Neural cell (in vitro differentiated cells): Measurements from ENCODE around the gene ZNF672. TPM values are rescaled to one million over a fixed set of nuclear protein-coding genes. Genes with fewer than 3 reads are reported as not detected.

Experiments used
- H2AFZ ChIP-seq: fragments of 200-600, 300-800 bp; sonication (generic), shearing (Covaris generic); 2 replicates; pipeline ENCODE4 v1.6.0; 2014; ENCODE audit warnings: low read depth, mild to moderate bottlenecking, antibody characterized with exemption, low read length, moderate library complexity
- H3F3A ChIP-seq: fragments of 200-600 bp; shearing (Covaris generic); 2 replicates; pipeline ENCODE4 v1.6.1; 2016; ENCODE audit warnings: mild to moderate bottlenecking, moderate library complexity, mixed read lengths, antibody characterized with exemption, low read length; ENCODE audit not compliant: insufficient read depth, poor library complexity, severe bottlenecking
- H3K27ac ChIP-seq: fragments of 200-600, 300-800 bp; sonication (generic), shearing (Covaris generic); 2 replicates; pipeline ENCODE4 v1.5.1; 2014; ENCODE audit warnings: mild to moderate bottlenecking, low read length, moderate library complexity
- H3K27me3 ChIP-seq: fragments of 300-800, 200-600 bp; sonication (generic), shearing (Covaris generic); 2 replicates; pipeline ENCODE4 v1.6.0; 2014; ENCODE audit warnings: mild to moderate bottlenecking, low read depth, low read length, moderate library complexity; ENCODE audit not compliant: insufficient read depth
- H3K36me3 ChIP-seq: fragments of 300-800, 200-600 bp; sonication (generic), shearing (Covaris generic); 2 replicates; pipeline ENCODE4 v1.5.1; 2014; ENCODE audit warnings: mild to moderate bottlenecking, antibody characterized with exemption, low read length, moderate library complexity; ENCODE audit not compliant: insufficient read depth
- H3K4me2 ChIP-seq: fragments of 300-800, 200-600 bp; sonication (generic), shearing (Covaris generic); 2 replicates; pipeline ENCODE4 v1.6.0; 2014; ENCODE audit warnings: mild to moderate bottlenecking, low read length
- H3K4me3 ChIP-seq: fragments of 300-800, 200-600 bp; sonication (generic), shearing (Covaris generic); 2 replicates; pipeline ENCODE4 v1.5.1; 2014; ENCODE audit warnings: mild to moderate bottlenecking, low read length, moderate library complexity
- H3K79me2 ChIP-seq: fragments of 200-600 bp; shearing (Covaris generic); replicated peaks from 2 replicates; pipeline ENCODE4 v1.6.0; 2014; ENCODE audit warnings: mild to moderate bottlenecking, low read length, moderate library complexity; ENCODE audit not compliant: insufficient read depth
- H3K9ac ChIP-seq: fragments of 300-800, 200-600 bp; sonication (generic), shearing (Covaris generic); 2 replicates; pipeline ENCODE4 v1.6.1; 2016; ENCODE audit warnings: mild to moderate bottlenecking, low read length, mixed read lengths
- H3K9me2 ChIP-seq: fragments of 200-600 bp; shearing (Covaris generic); 2 replicates; pipeline ENCODE4 v1.6.1; 2016; ENCODE audit warnings: mild to moderate bottlenecking, low read length, mixed read lengths; ENCODE audit not compliant: insufficient read depth
- H3K9me3 ChIP-seq: fragments of 200-600, 300-800 bp; sonication (generic), shearing (Covaris generic); 2 replicates; pipeline ENCODE4 v1.6.1; 2016; ENCODE audit warnings: mild to moderate bottlenecking, mixed run types, low read length, moderate library complexity, mixed read lengths
- H4K20me1 ChIP-seq: fragments of 200-600 bp; shearing (Covaris generic); 2 replicates; pipeline ENCODE4 v1.6.1; 2016; ENCODE audit warnings: mild to moderate bottlenecking, mixed run types; ENCODE audit not compliant: insufficient read depth
- EP300 ChIP-seq: fragments of 450-650 bp; conservative IDR thresholded peaks from 2 replicates; pipeline ENCODE4 v1.6.1; 2014; ENCODE audit warnings: antibody characterized with exemption, mild to moderate bottlenecking, moderate library complexity; ENCODE audit not compliant: poor library complexity, severe bottlenecking
- EZH2 ChIP-seq: fragments of 200-600, 300-800 bp; shearing (Covaris generic), sonication (generic); IDR thresholded peaks from 2 replicates; pipeline ENCODE4 v1.6.1; 2014; ENCODE audit warnings: antibody characterized with exemption, low read length, borderline replicate concordance, mild to moderate bottlenecking; ENCODE audit not compliant: insufficient read depth, poor library complexity, severe bottlenecking
- MXI1 ChIP-seq: fragments of 450-650 bp; conservative IDR thresholded peaks from 2 replicates; pipeline ENCODE4 v1.6.1; 2014; ENCODE audit warnings: antibody characterized with exemption, mild to moderate bottlenecking; ENCODE audit not compliant: poor library complexity, severe bottlenecking
- POLR2AphosphoS5 ChIP-seq: IDR thresholded peaks from 2 replicates; pipeline ENCODE4 v1.6.1; 2012
- RAD21 ChIP-seq: fragments of 450-650 bp; conservative IDR thresholded peaks from 2 replicates; pipeline ENCODE4 v1.6.1; 2014; ENCODE audit warnings: antibody characterized with exemption, mild to moderate bottlenecking, moderate library complexity
- SMC3 ChIP-seq: fragments of 450-650 bp; conservative IDR thresholded peaks from 2 replicates; pipeline ENCODE4 v1.6.1; 2014; ENCODE audit warnings: antibody characterized with exemption, mild to moderate bottlenecking, moderate library complexity; ENCODE audit not compliant: poor library complexity
- TAF1 ChIP-seq: IDR thresholded peaks from 2 replicates; pipeline ENCODE4 v1.6.1; 2012; ENCODE audit warnings: low read depth
- polyA plus RNA-seq: library from polyadenylated mRNA; depleted of rRNA; stranded (reverse); fragments of >200 nt; gene quantifications from 2 replicates; pipeline ENCODE4 v1.2.3, GENCODE V29; 2014
- TF ChIP-seq, protein P1 (sequence below): fragments of 450-650 bp; IDR thresholded peaks from 2 replicates; pipeline ENCODE4 v1.5.1; 2014; ENCODE audit warnings: antibody characterized with exemption, mild to moderate bottlenecking, moderate library complexity; ENCODE audit not compliant: poor library complexity, severe bottlenecking
- TF ChIP-seq, protein P2 (sequence below): IDR thresholded peaks from 2 replicates; pipeline ENCODE4 v1.6.1; 2012; ENCODE audit warnings: borderline replicate concordance

The ZNF672 gene
- polyA plus RNA-seq, 1 donor from 2014 or later: 22.9 TPM

DNA sequence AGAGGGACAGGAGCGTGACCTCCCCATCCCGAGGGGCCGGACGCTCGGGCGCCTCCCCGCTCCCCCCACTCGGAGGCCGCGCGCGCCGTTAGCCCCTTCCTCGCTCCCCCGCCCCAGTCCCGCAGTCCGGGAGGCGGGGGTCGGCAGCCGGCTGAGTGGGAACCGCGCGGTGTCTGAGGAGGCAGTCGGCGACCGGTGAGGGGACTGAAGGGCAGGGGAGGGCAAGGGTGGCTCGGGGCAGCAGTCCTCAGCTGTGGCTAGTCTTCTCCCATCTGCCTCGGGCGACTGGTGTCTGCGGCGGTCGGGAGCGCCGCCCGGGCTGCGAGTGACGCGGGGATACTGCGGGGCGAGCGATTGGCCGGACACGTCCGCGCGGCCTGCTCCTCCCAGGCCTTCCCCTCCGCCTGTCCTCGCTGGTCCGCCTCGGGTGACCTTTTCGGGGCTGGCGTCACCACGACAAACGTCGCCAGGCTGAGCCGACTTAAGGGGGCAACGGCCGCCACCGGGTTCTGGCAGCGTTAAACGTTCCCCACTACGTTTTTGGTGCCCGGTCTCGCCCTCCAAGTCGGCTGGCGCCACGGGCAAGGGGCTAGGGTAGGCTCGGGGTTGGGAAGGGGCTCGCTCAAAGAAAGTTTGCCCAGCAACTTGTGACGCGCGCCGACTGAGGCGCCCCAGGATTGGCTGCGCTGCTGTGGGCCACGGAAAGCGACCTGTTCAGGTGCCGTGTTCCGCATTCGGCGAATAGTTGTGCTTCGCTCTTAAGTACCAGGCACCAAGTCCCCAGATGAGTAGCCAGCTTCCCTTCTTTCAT, 538 bp downstream of the ZNF672 start:
- no peaks in the 10 kb centered on the region for H3F3A ChIP-seq
- H3K4me2 ChIP-seq: peak overlapping the region; percentile 77
- no peaks in the 10 kb centered on the region for H3K9me3 ChIP-seq
- TF ChIP-seq EZH2 (no peak), EP300 (peak; percentile 26), MXI1 (peak; percentile 26), SMC3 (no peak), TAF1 (peak; percentile 5), POLR2AphosphoS5 (no peak)
- TF ChIP-seq, protein P1, sequence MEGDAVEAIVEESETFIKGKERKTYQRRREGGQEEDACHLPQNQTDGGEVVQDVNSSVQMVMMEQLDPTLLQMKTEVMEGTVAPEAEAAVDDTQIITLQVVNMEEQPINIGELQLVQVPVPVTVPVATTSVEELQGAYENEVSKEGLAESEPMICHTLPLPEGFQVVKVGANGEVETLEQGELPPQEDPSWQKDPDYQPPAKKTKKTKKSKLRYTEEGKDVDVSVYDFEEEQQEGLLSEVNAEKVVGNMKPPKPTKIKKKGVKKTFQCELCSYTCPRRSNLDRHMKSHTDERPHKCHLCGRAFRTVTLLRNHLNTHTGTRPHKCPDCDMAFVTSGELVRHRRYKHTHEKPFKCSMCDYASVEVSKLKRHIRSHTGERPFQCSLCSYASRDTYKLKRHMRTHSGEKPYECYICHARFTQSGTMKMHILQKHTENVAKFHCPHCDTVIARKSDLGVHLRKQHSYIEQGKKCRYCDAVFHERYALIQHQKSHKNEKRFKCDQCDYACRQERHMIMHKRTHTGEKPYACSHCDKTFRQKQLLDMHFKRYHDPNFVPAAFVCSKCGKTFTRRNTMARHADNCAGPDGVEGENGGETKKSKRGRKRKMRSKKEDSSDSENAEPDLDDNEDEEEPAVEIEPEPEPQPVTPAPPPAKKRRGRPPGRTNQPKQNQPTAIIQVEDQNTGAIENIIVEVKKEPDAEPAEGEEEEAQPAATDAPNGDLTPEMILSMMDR: no peak
- TF ChIP-seq, protein P2, sequence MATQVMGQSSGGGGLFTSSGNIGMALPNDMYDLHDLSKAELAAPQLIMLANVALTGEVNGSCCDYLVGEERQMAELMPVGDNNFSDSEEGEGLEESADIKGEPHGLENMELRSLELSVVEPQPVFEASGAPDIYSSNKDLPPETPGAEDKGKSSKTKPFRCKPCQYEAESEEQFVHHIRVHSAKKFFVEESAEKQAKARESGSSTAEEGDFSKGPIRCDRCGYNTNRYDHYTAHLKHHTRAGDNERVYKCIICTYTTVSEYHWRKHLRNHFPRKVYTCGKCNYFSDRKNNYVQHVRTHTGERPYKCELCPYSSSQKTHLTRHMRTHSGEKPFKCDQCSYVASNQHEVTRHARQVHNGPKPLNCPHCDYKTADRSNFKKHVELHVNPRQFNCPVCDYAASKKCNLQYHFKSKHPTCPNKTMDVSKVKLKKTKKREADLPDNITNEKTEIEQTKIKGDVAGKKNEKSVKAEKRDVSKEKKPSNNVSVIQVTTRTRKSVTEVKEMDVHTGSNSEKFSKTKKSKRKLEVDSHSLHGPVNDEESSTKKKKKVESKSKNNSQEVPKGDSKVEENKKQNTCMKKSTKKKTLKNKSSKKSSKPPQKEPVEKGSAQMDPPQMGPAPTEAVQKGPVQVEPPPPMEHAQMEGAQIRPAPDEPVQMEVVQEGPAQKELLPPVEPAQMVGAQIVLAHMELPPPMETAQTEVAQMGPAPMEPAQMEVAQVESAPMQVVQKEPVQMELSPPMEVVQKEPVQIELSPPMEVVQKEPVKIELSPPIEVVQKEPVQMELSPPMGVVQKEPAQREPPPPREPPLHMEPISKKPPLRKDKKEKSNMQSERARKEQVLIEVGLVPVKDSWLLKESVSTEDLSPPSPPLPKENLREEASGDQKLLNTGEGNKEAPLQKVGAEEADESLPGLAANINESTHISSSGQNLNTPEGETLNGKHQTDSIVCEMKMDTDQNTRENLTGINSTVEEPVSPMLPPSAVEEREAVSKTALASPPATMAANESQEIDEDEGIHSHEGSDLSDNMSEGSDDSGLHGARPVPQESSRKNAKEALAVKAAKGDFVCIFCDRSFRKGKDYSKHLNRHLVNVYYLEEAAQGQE: peak; percentile 86
- H3K9me2 ChIP-seq: no peaks in the 10 kb centered on the region
- H3K79me2 ChIP-seq: peaks cover 10% of the 10 kb centered on the region
- H3K4me3 ChIP-seq: peak overlapping the region; percentile 99
- peak overlapping the region; percentile 98 for H3K9ac ChIP-seq
- H3K27me3 ChIP-seq: no peaks in the 10 kb centered on the region
- peak overlapping the region; percentile 95 for H3K27ac ChIP-seq
- H4K20me1 ChIP-seq: no peaks in the 10 kb centered on the region
- no peaks in the 10 kb centered on the region for H3K36me3 ChIP-seq
- peak overlapping the region; percentile 73 for H2AFZ ChIP-seq

DNA sequence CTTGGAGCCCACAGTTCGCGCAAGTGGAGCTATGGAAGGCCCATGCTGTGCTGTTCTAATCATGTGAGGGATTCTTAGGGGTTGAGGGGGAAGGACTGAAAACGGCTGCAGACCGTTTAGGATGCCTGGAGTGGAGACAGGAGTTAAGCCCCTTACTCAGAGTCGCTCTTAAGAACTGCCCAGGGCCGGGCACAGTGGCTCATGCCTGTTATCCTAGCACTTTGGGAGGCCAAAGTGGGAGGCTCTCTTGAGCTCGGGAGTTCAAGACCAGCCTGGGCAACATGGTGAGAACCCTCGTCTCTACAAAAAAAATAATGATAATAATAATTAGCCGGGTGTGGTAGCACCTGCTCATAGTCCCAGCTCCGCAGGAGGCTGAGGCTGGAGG, 1.1 kb downstream of the ZNF672 start:
- H4K20me1 ChIP-seq: no peaks in the 10 kb centered on the region
- peak overlapping the region; percentile 95 for H3K27ac ChIP-seq
- H3K27me3 ChIP-seq: no peaks in the 10 kb centered on the region
- H2AFZ ChIP-seq: no peak overlapping the region
- TF ChIP-seq RAD21 (no peak), SMC3 (no peak), EZH2 (no peak), MXI1 (no peak), EP300 (no peak), TAF1 (no peak), POLR2AphosphoS5 (no peak)
- TF ChIP-seq, protein P1: no peak
- TF ChIP-seq, protein P2: no peak
- H3F3A ChIP-seq: no peaks in the 10 kb centered on the region
- peak overlapping the region; percentile 98 for H3K9ac ChIP-seq
- no peaks in the 10 kb centered on the region for H3K36me3 ChIP-seq
- H3K4me2 ChIP-seq: peak overlapping the region; percentile 77
- peak overlapping the region; percentile 99 for H3K4me3 ChIP-seq
- H3K9me2 ChIP-seq: no peaks in the 10 kb centered on the region
- H3K79me2 ChIP-seq: peaks cover 10% of the 10 kb centered on the region
- H3K9me3 ChIP-seq: no peaks in the 10 kb centered on the region
